Hindlimb muscle (tissue), 1 donor: ENCODE measurements around the gene POLA1. TPM values are rescaled to one million over a fixed set of nuclear protein-coding genes. Genes with fewer than 3 reads are reported as not detected.

Experiments
- DNase-seq: peaks from one replicate; pipeline ENCODE4 v3.0.0-alpha.2; 2013
- polyA plus RNA-seq: library from polyadenylated mRNA; unstranded; fragments of 120-200 nt; gene quantifications from one replicate; pipeline ENCODE4 v1.2.1, GENCODE V29; 2013; ENCODE audit not compliant: insufficient read length

The POLA1 gene
- polyA plus RNA-seq, 1 donor: 17.7 TPM

GRCh38 chrX:24886916-24887315, 193.2 kb downstream of the POLA1 start:
- no peak for DNase-seq

- DNase-seq: no peak
These were observed 197.0 kb downstream of the POLA1 start for GRCh38 chrX:24890677-24891076.

- DNase-seq: no peak
These were observed 205.7 kb downstream of the POLA1 start for GRCh38 chrX:24899391-24899790.

- DNase-seq: no peak
These were observed 206.5 kb downstream of the POLA1 start for GRCh38 chrX:24900234-24900633.

DNA sequence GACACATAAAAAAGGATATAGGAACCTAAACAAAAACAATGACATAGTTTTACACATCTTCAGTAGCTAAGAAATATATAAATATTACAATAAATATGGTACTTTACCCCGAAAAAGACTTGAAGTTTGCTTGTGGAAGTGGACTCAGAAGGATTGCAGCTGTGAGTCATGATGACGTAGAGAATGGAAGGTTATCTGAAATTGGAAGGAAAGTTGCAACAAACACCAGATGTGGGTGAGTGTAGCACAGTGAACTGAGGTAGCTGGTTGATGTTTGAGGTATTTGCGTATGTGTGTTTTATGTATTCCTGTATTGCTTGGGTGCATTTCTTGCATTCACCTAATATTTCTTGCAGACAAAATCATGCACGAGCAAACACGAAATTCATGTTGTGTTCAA, 209.1 kb downstream of the POLA1 start:
- no peak for DNase-seq

- DNase-seq: no peak
These were observed 225.0 kb downstream of the POLA1 start for GRCh38 chrX:24918715-24919114.

- no peak for DNase-seq
These were observed 227.1 kb downstream of the POLA1 start for GRCh38 chrX:24920769-24921168.

- no peak for DNase-seq
These were observed 231.7 kb downstream of the POLA1 start for GRCh38 chrX:24925430-24925829.

DNA sequence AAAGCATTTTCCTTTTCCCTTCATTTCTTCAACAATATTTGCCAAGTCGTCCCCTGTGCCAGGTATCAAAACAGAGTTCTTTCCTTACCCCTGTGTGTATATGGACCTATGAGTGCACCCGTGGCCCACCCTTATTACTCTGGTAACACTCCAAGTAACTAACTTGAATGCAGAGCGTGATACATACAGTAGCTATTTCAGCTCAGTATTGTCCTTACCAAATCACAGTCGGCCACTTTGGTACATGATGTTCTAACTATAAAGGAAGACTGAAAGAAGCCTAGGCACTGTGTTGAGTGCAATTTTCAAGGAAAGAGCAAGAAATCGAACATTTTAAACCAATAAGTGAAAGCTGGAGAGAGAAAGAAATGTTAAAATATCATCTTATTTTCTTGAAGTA, 233.7 kb downstream of the POLA1 start:
- no peak for DNase-seq

DNA sequence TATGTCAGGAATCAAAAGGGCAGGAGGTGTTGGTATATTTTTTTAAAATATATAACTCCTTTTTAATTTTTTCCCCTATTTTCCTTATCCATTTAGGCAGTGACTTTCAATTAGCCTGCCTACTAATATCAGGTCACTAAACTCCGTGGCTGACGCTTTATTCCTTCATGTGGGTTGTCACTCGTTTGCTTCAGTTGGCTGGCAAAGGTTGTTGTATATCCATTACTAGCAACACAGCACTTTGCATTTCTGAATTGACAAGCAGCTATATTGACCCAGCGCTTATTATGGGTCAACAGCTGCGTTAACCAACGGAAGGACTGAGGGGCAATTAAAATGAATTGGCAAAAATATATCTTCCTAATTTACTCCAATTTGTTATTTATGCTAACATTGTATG, 234.4 kb downstream of the POLA1 start:
- no peak for DNase-seq

DNA sequence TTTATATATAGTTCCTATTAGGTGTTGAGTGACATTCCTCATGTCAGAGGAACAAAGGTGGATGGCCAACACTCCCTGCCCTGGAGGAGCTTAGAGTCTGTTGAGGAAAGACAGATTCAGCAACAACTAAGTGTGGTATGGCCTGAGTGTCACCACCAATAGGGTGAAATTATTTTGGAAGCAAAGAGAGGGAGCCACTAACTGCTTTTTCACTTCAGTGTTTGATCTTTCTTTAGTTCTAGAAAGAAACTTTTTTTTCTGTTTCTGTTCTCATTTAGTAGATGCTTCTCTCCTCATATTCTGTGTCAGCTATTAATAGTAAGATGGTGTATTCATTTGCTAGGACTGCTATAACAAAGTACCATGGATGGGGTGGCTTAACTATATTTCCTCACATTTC, 240.6 kb downstream of the POLA1 start:
- DNase-seq: no peak

DNA sequence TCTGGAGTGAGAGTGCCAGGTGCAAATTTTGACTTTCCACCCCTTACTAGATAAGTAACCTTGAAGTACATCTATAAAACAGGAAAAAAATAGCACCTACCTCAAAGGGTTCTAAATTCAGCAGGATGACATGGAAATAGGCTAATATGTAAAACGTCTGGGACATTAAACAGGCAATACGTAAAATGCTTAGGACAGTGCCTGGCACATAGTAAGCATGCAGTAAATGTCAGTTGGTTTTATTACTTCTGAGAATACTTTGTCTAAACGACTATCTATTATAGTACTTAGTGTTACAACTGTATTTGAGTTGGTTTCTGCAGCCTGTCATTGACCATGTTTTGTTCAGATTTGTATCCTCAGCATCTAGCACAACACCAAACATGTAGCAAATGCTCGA, 251.3 kb downstream of the POLA1 start:
- no peak for DNase-seq

- DNase-seq: no peak
These were observed 252.7 kb downstream of the POLA1 start for GRCh38 chrX:24946369-24946768.

DNA sequence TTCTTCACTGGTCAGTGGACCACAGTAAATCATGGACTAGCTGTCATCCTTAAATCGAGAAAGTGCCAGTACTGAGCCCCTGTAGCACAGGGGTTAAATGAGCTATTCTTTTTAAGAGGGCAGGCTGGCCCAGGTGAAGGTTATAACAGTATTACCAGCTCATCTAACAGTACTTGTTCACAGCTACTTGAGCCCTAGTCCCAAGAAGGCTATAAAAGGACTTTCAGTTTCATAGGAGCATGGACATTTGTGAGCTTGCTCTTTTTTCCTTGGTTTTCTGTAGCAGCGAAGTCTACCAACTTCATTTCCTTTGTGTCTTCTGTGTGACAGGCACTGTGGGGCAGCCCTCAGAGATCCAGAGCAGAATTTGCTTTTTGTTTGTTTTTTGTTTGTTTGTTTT, 261.0 kb downstream of the POLA1 start:
- DNase-seq: no peak

GRCh38 chrX:24955372-24955930, 261.7 kb downstream of the POLA1 start:
- no peak for DNase-seq

GRCh38 chrX:24956828-24957227, 263.1 kb downstream of the POLA1 start:
- no peak for DNase-seq

- no peak for DNase-seq
These were observed 268.1 kb downstream of the POLA1 start for GRCh38 chrX:24961809-24962208.

- no peak for DNase-seq
These were observed 270.1 kb downstream of the POLA1 start for GRCh38 chrX:24963823-24964222.

DNA sequence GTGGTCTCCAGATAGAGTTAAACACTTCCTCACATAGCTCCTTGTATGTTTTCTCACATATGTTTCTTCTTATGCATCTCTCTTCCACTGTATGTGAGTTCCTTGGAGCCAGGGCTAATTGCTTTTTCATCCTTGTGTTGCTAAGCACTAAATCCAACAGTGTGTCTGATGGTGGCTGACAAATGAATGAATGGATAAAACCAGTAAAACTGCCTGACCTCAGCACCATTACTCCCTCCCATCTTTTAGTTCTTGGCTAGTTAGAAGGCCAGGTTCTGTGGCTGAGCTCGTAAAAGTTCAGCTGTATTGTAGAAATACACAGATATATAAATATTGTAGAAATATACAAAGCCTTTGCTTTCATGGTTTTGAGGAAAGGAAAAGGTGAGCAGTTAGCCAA, 271.7 kb downstream of the POLA1 start:
- DNase-seq: no peak

DNA sequence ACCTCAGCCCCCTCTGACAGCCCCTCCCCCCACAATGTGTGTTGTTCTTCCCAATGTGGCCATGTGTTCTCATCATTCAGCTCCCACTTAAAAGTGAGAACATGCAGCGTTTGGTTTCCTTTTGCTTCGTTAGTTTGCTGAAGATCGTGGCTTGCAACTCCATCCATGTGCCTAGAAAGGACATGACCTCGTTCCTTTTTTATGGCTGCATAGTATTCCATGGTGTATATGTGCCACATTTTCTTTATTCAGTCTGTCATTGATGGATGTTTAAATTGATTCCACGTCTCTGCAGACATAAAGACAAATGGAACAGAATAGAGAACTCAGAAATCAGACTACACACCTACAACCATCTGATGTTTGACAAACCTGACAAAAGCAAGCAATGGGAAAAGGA, 276.1 kb downstream of the POLA1 start:
- DNase-seq: no peak

GRCh38 chrX:24979081-24979480, 285.4 kb downstream of the POLA1 start:
- no peak for DNase-seq

GRCh38 chrX:24981030-24981429, 287.3 kb downstream of the POLA1 start:
- DNase-seq: no peak

DNA sequence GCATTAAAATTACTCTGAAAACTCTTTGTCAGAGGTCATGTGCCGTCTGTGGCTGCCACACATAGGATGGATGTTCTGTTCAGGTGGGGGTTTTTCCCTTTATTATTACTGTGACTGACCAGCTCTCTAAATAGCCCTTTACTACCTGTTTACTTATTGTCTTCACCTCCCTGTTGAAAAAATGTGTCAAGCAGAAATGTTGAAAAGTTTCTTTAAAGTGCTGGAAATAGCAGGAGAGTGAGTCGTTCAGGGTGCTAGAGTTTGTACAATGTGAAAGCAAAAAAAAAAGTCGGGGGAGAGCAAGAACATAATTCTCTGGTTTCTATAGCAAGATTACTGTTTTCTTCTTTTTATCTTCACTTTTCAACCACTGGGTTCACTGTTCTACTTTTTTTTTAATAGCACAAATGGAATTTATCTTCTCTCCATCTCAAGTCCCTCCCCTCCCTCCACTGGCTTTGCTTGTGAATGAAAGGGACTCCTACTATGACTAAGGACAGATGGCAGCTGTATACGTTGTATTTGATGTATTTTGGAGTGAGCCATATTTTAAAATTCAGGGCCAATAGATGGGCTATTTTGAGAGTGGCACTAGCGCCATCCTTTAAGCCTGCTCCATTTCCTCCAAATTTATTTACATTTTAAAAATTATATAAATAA, 288.7 kb downstream of the POLA1 start:
- DNase-seq: no peak

GRCh38 chrX:24983931-24984330, 290.2 kb downstream of the POLA1 start:
- no peak for DNase-seq

DNA sequence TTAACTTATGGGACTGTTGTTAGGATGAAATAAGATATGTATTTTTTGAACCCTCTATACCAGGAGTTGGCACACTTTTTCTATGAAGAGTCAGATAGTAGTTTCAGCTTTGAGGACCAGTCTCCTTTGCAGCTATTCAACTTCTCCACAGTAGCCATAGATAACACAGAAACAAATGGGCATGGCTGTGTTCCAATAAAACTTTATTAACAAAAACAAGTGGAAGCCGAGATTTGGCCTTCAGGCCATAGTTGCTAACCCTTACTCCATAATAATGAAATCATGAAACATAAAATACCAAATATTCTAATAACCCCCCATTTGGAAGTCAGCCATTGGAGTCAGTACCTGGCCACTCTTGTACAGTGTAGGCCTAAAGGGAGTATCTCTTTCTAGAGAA, 291.4 kb downstream of the POLA1 start:
- no peak for DNase-seq
